MM.1S (cell line): ENCODE results near the gene DDX1.

Experiments
- DNase-seq: peaks from one replicate; pipeline ENCODE4 v3.0.0-alpha.2; 2015
- H2AFZ ChIP-seq: fragments of 300-600 bp; sonication (generic); 2 replicates; pipeline ENCODE4 v1.6.0; 2016; ENCODE audit warnings: antibody characterized with exemption, low read length
- H3F3A ChIP-seq: fragments of 300-600 bp; sonication (generic); 2 replicates; pipeline ENCODE4 v1.6.1; 2016; ENCODE audit warnings: mild to moderate bottlenecking, antibody characterized with exemption, low read length, moderate library complexity, mixed read lengths; ENCODE audit not compliant: insufficient read depth
- H3K27ac ChIP-seq: fragments of 300-600 bp; sonication (generic); 2 replicates; pipeline ENCODE4 v1.5.1; 2016; ENCODE audit warnings: mild to moderate bottlenecking, low read length
- H3K27me3 ChIP-seq: fragments of 300-600 bp; sonication (generic); replicated peaks from 2 replicates; pipeline ENCODE4 v1.6.0; 2016; ENCODE audit warnings: low read length; ENCODE audit not compliant: insufficient read depth
- H3K36me3 ChIP-seq: fragments of 300-600 bp; sonication (generic); replicated peaks from 2 replicates; pipeline ENCODE4 v1.6.1; 2016; ENCODE audit warnings: mild to moderate bottlenecking, low read length, mixed read lengths; ENCODE audit not compliant: insufficient read depth
- H3K4me1 ChIP-seq: fragments of 300-600 bp; sonication (generic); 2 replicates; pipeline ENCODE4 v1.6.1; 2016; ENCODE audit warnings: low read length, mixed read lengths
- H3K4me2 ChIP-seq: fragments of 300-600 bp; sonication (generic); 2 replicates; pipeline ENCODE4 v1.6.0; 2016; ENCODE audit warnings: low read depth, low read length
- H3K4me3 ChIP-seq: fragments of 300-600 bp; sonication (generic); 2 replicates; pipeline ENCODE4 v1.5.1; 2016; ENCODE audit warnings: low read length, mixed read lengths
- H3K79me2 ChIP-seq: fragments of 300-600 bp; sonication (generic); 2 replicates; pipeline ENCODE4 v1.6.1; 2016; ENCODE audit warnings: mixed run types, low read length, mixed read lengths
- H3K9ac ChIP-seq: fragments of 300-600 bp; sonication (generic); 2 replicates; pipeline ENCODE4 v1.6.1; 2016; ENCODE audit warnings: low read length, mixed read lengths
- H3K9me2 ChIP-seq: fragments of 300-600 bp; sonication (generic); replicated peaks from 2 replicates; pipeline ENCODE4 v1.6.1; 2016; ENCODE audit warnings: mild to moderate bottlenecking, low read length, mixed read lengths; ENCODE audit not compliant: insufficient read depth
- H3K9me3 ChIP-seq: fragments of 300-600 bp; sonication (generic); replicated peaks from 2 replicates; pipeline ENCODE4 v1.6.1; 2016; ENCODE audit warnings: mild to moderate bottlenecking, low read length, mixed read lengths; ENCODE audit not compliant: insufficient read depth
- H4K20me1 ChIP-seq: fragments of 300-600 bp; sonication (generic); 2 replicates; pipeline ENCODE4 v1.6.1; 2016; ENCODE audit warnings: mild to moderate bottlenecking, low read length, moderate library complexity, mixed read lengths; ENCODE audit not compliant: insufficient read depth
- EZH2 ChIP-seq: fragments of 300-600 bp; sonication (generic); optimal IDR thresholded peaks from 2 replicates; pipeline ENCODE3; 2017; ENCODE audit warnings: low read depth, mild to moderate bottlenecking, antibody characterized with exemption, low read length, mixed read lengths
- EZH2phosphoT487 ChIP-seq: fragments of 300-600 bp; sonication (generic); IDR thresholded peaks from 2 replicates; pipeline ENCODE4 v1.6.1; 2018; ENCODE audit warnings: antibody characterized with exemption, low read length
- TF ChIP-seq, protein P1 (sequence below): fragments of 300-600 bp; sonication (generic); IDR thresholded peaks from 2 replicates; pipeline ENCODE4 v1.5.1; 2016; ENCODE audit warnings: antibody characterized with exemption, low read length, mixed read lengths

The DDX1 gene

DNA sequence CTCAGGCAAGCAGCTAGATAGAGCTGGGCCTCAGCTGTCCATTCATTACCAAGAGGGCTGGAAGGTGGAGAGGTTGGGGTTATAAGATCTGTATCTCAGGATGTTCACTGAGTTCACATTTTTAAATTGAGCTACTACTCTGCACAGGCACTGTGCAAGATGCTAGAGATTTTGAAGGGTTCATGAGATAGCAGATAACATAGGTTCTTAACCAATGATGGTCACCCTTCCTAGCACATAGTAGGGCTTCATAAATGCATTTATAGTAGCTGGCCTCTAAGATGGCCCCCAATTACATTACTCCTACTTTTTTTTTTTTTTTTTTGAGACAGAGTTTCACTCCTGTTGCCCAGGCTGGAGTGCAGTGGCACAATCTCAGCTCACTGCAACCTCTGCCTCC, 79.7 kb downstream of the DDX1 start:
- Histone ChIP-seq H4K20me1 (no peaks in the 10 kb centered on the region), H3K79me2 (no peaks in the 10 kb centered on the region), H3K27me3 (no peaks in the 10 kb centered on the region), H3K4me1 (no peaks in the 10 kb centered on the region), H3F3A (no peaks in the 10 kb centered on the region), H2AFZ (no peak overlapping the region), H3K36me3 (no peaks in the 10 kb centered on the region), H3K9me3 (no peaks in the 10 kb centered on the region), H3K9me2 (no peaks in the 10 kb centered on the region), H3K9ac (no peak overlapping the region), H3K27ac (no peak overlapping the region), H3K4me2 (no peak overlapping the region), H3K4me3 (no peak overlapping the region)
- TF ChIP-seq EZH2 (no peak), EZH2phosphoT487 (no peak)
- TF ChIP-seq, protein P1, sequence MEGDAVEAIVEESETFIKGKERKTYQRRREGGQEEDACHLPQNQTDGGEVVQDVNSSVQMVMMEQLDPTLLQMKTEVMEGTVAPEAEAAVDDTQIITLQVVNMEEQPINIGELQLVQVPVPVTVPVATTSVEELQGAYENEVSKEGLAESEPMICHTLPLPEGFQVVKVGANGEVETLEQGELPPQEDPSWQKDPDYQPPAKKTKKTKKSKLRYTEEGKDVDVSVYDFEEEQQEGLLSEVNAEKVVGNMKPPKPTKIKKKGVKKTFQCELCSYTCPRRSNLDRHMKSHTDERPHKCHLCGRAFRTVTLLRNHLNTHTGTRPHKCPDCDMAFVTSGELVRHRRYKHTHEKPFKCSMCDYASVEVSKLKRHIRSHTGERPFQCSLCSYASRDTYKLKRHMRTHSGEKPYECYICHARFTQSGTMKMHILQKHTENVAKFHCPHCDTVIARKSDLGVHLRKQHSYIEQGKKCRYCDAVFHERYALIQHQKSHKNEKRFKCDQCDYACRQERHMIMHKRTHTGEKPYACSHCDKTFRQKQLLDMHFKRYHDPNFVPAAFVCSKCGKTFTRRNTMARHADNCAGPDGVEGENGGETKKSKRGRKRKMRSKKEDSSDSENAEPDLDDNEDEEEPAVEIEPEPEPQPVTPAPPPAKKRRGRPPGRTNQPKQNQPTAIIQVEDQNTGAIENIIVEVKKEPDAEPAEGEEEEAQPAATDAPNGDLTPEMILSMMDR: no peak
- no peak for DNase-seq

GRCh38 chr2:15671842-15672815, 80.5 kb downstream of the DDX1 start:
- H3K4me1 ChIP-seq: no peaks in the 10 kb centered on the region
- H3K36me3 ChIP-seq: no peaks in the 10 kb centered on the region
- no peaks in the 10 kb centered on the region for H3K9me2 ChIP-seq

DNA sequence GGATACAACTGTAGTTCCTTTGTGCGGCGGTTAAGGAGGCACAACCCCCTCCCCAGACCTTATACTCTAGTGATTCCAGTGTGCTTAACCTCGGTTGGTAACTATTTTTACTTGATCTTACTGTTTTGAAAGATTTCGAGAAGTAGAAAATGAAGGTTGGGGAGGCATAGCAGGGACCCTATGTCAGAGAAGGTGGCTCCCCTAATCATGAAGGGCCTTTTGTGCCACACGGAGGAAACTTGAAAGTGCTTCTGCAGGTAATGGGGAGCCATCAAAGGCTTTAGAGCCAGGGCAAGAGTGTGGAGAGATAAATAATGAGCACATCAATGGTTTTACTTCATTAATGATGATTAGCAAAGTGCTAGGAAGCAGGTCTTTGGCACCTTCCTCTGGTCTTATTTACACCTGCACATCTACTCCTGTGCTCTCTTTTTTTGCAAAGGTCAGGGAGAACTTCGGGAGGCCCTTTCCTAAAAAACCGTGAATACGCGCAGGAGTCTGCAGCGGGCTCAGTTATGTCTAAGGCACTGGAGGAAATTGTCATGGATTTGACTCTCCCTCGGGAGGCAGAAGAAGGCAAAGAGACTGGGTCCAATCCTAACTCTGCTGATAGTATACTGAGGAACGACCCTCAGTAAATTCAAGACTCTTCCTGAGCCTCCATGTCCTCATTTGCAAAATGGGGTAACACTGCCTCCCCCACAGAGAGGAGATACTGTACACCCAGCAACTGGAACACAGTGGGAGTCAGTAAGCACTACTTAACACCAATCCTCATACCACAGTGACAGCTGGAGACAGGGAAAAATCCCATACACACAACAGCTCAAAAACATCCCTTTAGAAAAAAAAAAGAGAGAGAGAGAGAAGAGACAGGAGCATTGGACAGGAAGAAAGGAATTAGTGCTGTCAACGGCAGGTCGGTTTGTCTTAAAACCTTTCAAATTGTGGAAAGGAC, 81.6 kb downstream of the DDX1 start:
- H3F3A ChIP-seq: no peaks in the 10 kb centered on the region
- H2AFZ ChIP-seq: no peak overlapping the region
- no peak overlapping the region for H3K4me3 ChIP-seq
- no peak overlapping the region for H3K4me2 ChIP-seq
- no peak for TF ChIP-seq EZH2
- TF ChIP-seq, protein P1: no peak
- no peak for TF ChIP-seq EZH2phosphoT487
- H3K36me3 ChIP-seq: no peaks in the 10 kb centered on the region
- H3K9me2 ChIP-seq: no peaks in the 10 kb centered on the region
- no peaks in the 10 kb centered on the region for H3K27me3 ChIP-seq
- no peaks in the 10 kb centered on the region for H3K79me2 ChIP-seq
- H3K9ac ChIP-seq: no peak overlapping the region
- H3K4me1 ChIP-seq: no peaks in the 10 kb centered on the region
- no peaks in the 10 kb centered on the region for H3K9me3 ChIP-seq
- no peaks in the 10 kb centered on the region for H4K20me1 ChIP-seq
- no peak overlapping the region for H3K27ac ChIP-seq
- DNase-seq: no peak

More at GRCh38 chr2:15671842-15672815, 80.5 kb downstream of the DDX1 start:
- Histone ChIP-seq H3K79me2 (no peaks in the 10 kb centered on the region), H3K4me2 (no peak overlapping the region), H4K20me1 (no peaks in the 10 kb centered on the region), H3F3A (no peaks in the 10 kb centered on the region), H3K9me3 (no peaks in the 10 kb centered on the region), H3K4me3 (no peak overlapping the region), H3K9ac (no peak overlapping the region), H2AFZ (no peak overlapping the region), H3K27ac (no peak overlapping the region), H3K27me3 (no peaks in the 10 kb centered on the region)
- TF ChIP-seq EZH2phosphoT487 (no peak), EZH2 (no peak)
- TF ChIP-seq, protein P1: no peak
- no peak for DNase-seq
